ENCODE results near the gene KLF15.

KLF15 gene

GRCh38 chr3:126347543-126348161 lies 9.6 kb downstream of the KLF15 start:
- Histone ChIP-seq H3K4me3 (ENCODE audit: control insufficient read depth in 1 of 7, extremely low read depth in 1 of 7, insufficient read depth in 4 of 7, low read depth in 2 of 7, low read length in 6 of 7) (no peak overlapping the region), H3K27ac (ENCODE audit: insufficient read depth in 1 of 2, low read depth in 1 of 2, low read length in 2 of 2, poor library complexity in 1 of 2, severe bottlenecking in 2 of 2) (no peak overlapping the region), H3K4me1 (ENCODE audit: control extremely low read depth in 1 of 4, control insufficient read depth in 4 of 4, insufficient read depth in 4 of 4, low read length in 3 of 4) (no peaks in the 10 kb centered on the region), H3K27me3 (replicated peaks in 2 of 5; ENCODE audit: control insufficient read depth in 4 of 5, insufficient read depth in 5 of 5, low read length in 4 of 5) (peaks cover 0 to 2% (median 0%) of the 10 kb centered on the region in 5 experiments), H3K9me3 (ENCODE audit: control extremely low read depth in 1 of 5, control insufficient read depth in 4 of 5, insufficient read depth in 2 of 5, low read depth in 1 of 5, low read length in 4 of 5) (no peaks in the 10 kb centered on the region), H3K36me3 (ENCODE audit: control insufficient read depth in 4 of 4, insufficient read depth in 4 of 4, low read length in 3 of 4) (no peaks in the 10 kb centered on the region)
- DNase-seq: no peak
- ChIA-PET CTCF (no interaction called here), POLR2A (no interaction called here)
- WGBS (ENCODE audit: insufficient coverage): 92% methylated on average over 8 of the region's 8 CpGs

- CTCF ChIA-PET: no interaction called here
- Histone ChIP-seq H3K27me3 (replicated peaks in 2 of 5; ENCODE audit: control insufficient read depth in 4 of 5, insufficient read depth in 5 of 5, low read length in 4 of 5) (peaks cover 0 to 2% (median 0%) of the 10 kb centered on the region in 5 experiments), H3K27ac (ENCODE audit: insufficient read depth in 1 of 2, low read depth in 1 of 2, low read length in 2 of 2, poor library complexity in 1 of 2, severe bottlenecking in 2 of 2) (no peak overlapping the region), H3K4me1 (ENCODE audit: control extremely low read depth in 1 of 4, control insufficient read depth in 4 of 4, insufficient read depth in 4 of 4, low read length in 3 of 4) (no peaks in the 10 kb centered on the region), H3K36me3 (ENCODE audit: control insufficient read depth in 4 of 4, insufficient read depth in 4 of 4, low read length in 3 of 4) (no peaks in the 10 kb centered on the region), H3K9me3 (ENCODE audit: control extremely low read depth in 1 of 5, control insufficient read depth in 4 of 5, insufficient read depth in 2 of 5, low read depth in 1 of 5, low read length in 4 of 5) (no peaks in the 10 kb centered on the region), H3K4me3 (ENCODE audit: control insufficient read depth in 1 of 7, extremely low read depth in 1 of 7, insufficient read depth in 4 of 7, low read depth in 2 of 7, low read length in 6 of 7) (no peak overlapping the region)
- POLR2A ChIA-PET: no interaction called here
- WGBS (ENCODE audit: insufficient coverage): 100% methylated on average over 2 of the region's 2 CpGs
- no peak for DNase-seq
These were observed 10.7 kb downstream of the KLF15 start for GRCh38 chr3:126346466-126346865.

GRCh38 chr3:126345641-126346460 lies 11.4 kb downstream of the KLF15 start:
- Histone ChIP-seq H3K36me3 (ENCODE audit: control insufficient read depth in 4 of 4, insufficient read depth in 4 of 4, low read length in 3 of 4) (no peaks in the 10 kb centered on the region), H3K4me1 (ENCODE audit: control extremely low read depth in 1 of 4, control insufficient read depth in 4 of 4, insufficient read depth in 4 of 4, low read length in 3 of 4) (no peaks in the 10 kb centered on the region), H3K27me3 (replicated peaks in 2 of 5; ENCODE audit: control insufficient read depth in 4 of 5, insufficient read depth in 5 of 5, low read length in 4 of 5) (peaks cover 0 to 2% (median 0%) of the 10 kb centered on the region in 5 experiments), H3K9me3 (ENCODE audit: control extremely low read depth in 1 of 5, control insufficient read depth in 4 of 5, insufficient read depth in 2 of 5, low read depth in 1 of 5, low read length in 4 of 5) (no peaks in the 10 kb centered on the region), H3K4me3 (ENCODE audit: control insufficient read depth in 1 of 7, extremely low read depth in 1 of 7, insufficient read depth in 4 of 7, low read depth in 2 of 7, low read length in 6 of 7) (no peak overlapping the region), H3K27ac (ENCODE audit: insufficient read depth in 1 of 2, low read depth in 1 of 2, low read length in 2 of 2, poor library complexity in 1 of 2, severe bottlenecking in 2 of 2) (no peak overlapping the region)
- CTCF ChIA-PET: no interaction called here
- DNase-seq: no peak
- WGBS (ENCODE audit: insufficient coverage): 100% methylated on average over 5 of the region's 5 CpGs
- POLR2A ChIA-PET: no interaction called here

GRCh38 chr3:126345231-126345630 lies 12.0 kb downstream of the KLF15 start:
- H3K36me3 ChIP-seq (ENCODE audit: control insufficient read depth in 4 of 4, insufficient read depth in 4 of 4, low read length in 3 of 4): no peaks in the 10 kb centered on the region
- DNase-seq: no peak
- H3K4me3 ChIP-seq (ENCODE audit: control insufficient read depth in 1 of 7, extremely low read depth in 1 of 7, insufficient read depth in 4 of 7, low read depth in 2 of 7, low read length in 6 of 7): no peak overlapping the region
- H3K9me3 ChIP-seq (ENCODE audit: control extremely low read depth in 1 of 5, control insufficient read depth in 4 of 5, insufficient read depth in 2 of 5, low read depth in 1 of 5, low read length in 4 of 5): no peaks in the 10 kb centered on the region
- no peaks in the 10 kb centered on the region for H3K4me1 ChIP-seq (ENCODE audit: control extremely low read depth in 1 of 4, control insufficient read depth in 4 of 4, insufficient read depth in 4 of 4, low read length in 3 of 4)
- 92% methylated on average over 5 of the region's 7 CpGs for WGBS (ENCODE audit: insufficient coverage)
- no peak overlapping the region for H3K27ac ChIP-seq (ENCODE audit: insufficient read depth in 1 of 2, low read depth in 1 of 2, low read length in 2 of 2, poor library complexity in 1 of 2, severe bottlenecking in 2 of 2)
- ChIA-PET CTCF (interaction anchor here (0.7 kb wide), 1 partner anchor 394 kb away, joined by 3 read pairs; no protein-coding TSS in a partner anchor), POLR2A (no interaction called here)
- H3K27me3 ChIP-seq (replicated peaks in 2 of 5; ENCODE audit: control insufficient read depth in 4 of 5, insufficient read depth in 5 of 5, low read length in 4 of 5): peaks cover 0 to 2% (median 0%) of the 10 kb centered on the region in 5 experiments

GRCh38 chr3:126344380-126345041 lies 12.7 kb downstream of the KLF15 start:
- DNase-seq: no peak
- Histone ChIP-seq H3K27ac (ENCODE audit: insufficient read depth in 1 of 2, low read depth in 1 of 2, low read length in 2 of 2, poor library complexity in 1 of 2, severe bottlenecking in 2 of 2) (no peak overlapping the region), H3K4me3 (ENCODE audit: control insufficient read depth in 1 of 7, extremely low read depth in 1 of 7, insufficient read depth in 4 of 7, low read depth in 2 of 7, low read length in 6 of 7) (no peak overlapping the region), H3K4me1 (ENCODE audit: control extremely low read depth in 1 of 4, control insufficient read depth in 4 of 4, insufficient read depth in 4 of 4, low read length in 3 of 4) (no peaks in the 10 kb centered on the region), H3K36me3 (ENCODE audit: control insufficient read depth in 4 of 4, insufficient read depth in 4 of 4, low read length in 3 of 4) (no peaks in the 10 kb centered on the region), H3K9me3 (ENCODE audit: control extremely low read depth in 1 of 5, control insufficient read depth in 4 of 5, insufficient read depth in 2 of 5, low read depth in 1 of 5, low read length in 4 of 5) (no peaks in the 10 kb centered on the region), H3K27me3 (replicated peaks in 2 of 5; ENCODE audit: control insufficient read depth in 4 of 5, insufficient read depth in 5 of 5, low read length in 4 of 5) (peaks cover 0 to 7% (median 2%) of the 10 kb centered on the region in 5 experiments)
- 98% methylated on average over 5 of the region's 9 CpGs for WGBS (ENCODE audit: insufficient coverage)
- ChIA-PET CTCF (interaction anchor here (0.7 kb wide), 1 partner anchor 395 kb away, joined by 3 read pairs; no protein-coding TSS in a partner anchor), POLR2A (no interaction called here)

GRCh38 chr3:126343649-126344035 lies 13.6 kb downstream of the KLF15 start:
- Histone ChIP-seq H3K4me1 (ENCODE audit: control extremely low read depth in 1 of 4, control insufficient read depth in 4 of 4, insufficient read depth in 4 of 4, low read length in 3 of 4) (no peaks in the 10 kb centered on the region), H3K9me3 (ENCODE audit: control extremely low read depth in 1 of 5, control insufficient read depth in 4 of 5, insufficient read depth in 2 of 5, low read depth in 1 of 5, low read length in 4 of 5) (no peaks in the 10 kb centered on the region), H3K4me3 (ENCODE audit: control insufficient read depth in 1 of 7, extremely low read depth in 1 of 7, insufficient read depth in 4 of 7, low read depth in 2 of 7, low read length in 6 of 7) (no peak overlapping the region), H3K27ac (ENCODE audit: insufficient read depth in 1 of 2, low read depth in 1 of 2, low read length in 2 of 2, poor library complexity in 1 of 2, severe bottlenecking in 2 of 2) (no peak overlapping the region), H3K27me3 (replicated peaks in 2 of 5; ENCODE audit: control insufficient read depth in 4 of 5, insufficient read depth in 5 of 5, low read length in 4 of 5) (peaks cover 0 to 15% (median 3%) of the 10 kb centered on the region in 5 experiments), H3K36me3 (ENCODE audit: control insufficient read depth in 4 of 4, insufficient read depth in 4 of 4, low read length in 3 of 4) (no peaks in the 10 kb centered on the region)
- POLR2A ChIA-PET: no interaction called here
- CTCF ChIA-PET: no interaction called here
- WGBS (ENCODE audit: insufficient coverage): 95% methylated on average over 28 of the region's 32 CpGs
- no peak for DNase-seq

Data from common myeloid progenitor, CD34-positive (primary cell).